D721Med (cell line): ENCODE measurements around the gene RGS7.

Source experiments
- DNase-seq: peaks from one replicate; pipeline ENCODE4 v3.0.0; 2011; ENCODE audit warnings: low spot score; ENCODE audit not compliant: insufficient read length
- FAIRE-seq: peaks from 2 replicates; lab custom pipeline; 2011; peaks lifted over from hg19 to GRCh38; lab: Jason Lieb, UNC
- TF ChIP-seq, protein P1 (sequence below): IDR thresholded peaks from 2 replicates; pipeline ENCODE4 v1.5.1; 2012; ENCODE audit warnings: mild to moderate bottlenecking, control low read depth; ENCODE audit not compliant: insufficient read depth; ENCODE audit errors: missing control alignments

Gene RGS7

GRCh38 chr1:241131636-241132194 lies 225.3 kb downstream of the RGS7 start:
- DNase-seq (no peak), FAIRE-seq (peak; percentile 86)
- TF ChIP-seq, protein P1, sequence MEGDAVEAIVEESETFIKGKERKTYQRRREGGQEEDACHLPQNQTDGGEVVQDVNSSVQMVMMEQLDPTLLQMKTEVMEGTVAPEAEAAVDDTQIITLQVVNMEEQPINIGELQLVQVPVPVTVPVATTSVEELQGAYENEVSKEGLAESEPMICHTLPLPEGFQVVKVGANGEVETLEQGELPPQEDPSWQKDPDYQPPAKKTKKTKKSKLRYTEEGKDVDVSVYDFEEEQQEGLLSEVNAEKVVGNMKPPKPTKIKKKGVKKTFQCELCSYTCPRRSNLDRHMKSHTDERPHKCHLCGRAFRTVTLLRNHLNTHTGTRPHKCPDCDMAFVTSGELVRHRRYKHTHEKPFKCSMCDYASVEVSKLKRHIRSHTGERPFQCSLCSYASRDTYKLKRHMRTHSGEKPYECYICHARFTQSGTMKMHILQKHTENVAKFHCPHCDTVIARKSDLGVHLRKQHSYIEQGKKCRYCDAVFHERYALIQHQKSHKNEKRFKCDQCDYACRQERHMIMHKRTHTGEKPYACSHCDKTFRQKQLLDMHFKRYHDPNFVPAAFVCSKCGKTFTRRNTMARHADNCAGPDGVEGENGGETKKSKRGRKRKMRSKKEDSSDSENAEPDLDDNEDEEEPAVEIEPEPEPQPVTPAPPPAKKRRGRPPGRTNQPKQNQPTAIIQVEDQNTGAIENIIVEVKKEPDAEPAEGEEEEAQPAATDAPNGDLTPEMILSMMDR = no peak

GRCh38 chr1:241130881-241131280 lies 226.1 kb downstream of the RGS7 start:
- FAIRE-seq (peak; percentile 67), DNase-seq (no peak)
- TF ChIP-seq, protein P1 = no peak

DNA sequence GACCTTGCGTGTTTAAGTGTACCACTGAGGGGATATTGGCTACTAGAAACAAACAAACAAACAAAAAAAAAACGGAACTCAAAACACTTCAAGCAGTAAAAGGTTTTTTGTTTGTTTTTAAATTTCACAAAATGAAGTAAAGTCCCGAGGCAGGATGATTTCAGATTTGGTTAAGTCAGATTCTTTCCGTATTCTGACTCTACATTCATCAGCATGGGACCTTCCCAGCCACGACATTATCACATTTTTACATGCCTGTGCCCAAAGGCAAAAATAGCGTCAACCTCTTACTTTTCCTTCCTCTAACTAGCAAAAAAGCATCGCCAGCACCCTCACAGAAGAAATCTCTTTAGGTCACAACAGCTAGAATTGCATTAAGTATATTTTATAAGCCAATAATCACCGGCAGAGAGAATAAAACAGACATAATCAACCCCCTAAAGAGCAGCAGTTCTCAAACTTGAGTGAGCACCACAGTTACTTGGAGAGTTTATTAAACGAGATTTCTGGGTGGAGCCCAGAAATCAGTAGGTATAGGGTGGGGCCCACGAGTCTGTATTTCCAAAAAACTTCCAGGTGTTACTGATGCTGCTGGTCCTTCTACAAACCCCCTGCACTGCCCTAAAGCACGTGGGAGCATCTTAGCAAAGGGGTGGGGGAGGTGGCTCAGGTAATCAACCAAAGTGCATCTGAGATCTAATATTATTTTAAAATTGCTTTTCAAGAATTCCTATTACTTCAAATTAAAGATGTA lies 227.6 kb downstream of the RGS7 start:
- FAIRE-seq = no peak

DNA sequence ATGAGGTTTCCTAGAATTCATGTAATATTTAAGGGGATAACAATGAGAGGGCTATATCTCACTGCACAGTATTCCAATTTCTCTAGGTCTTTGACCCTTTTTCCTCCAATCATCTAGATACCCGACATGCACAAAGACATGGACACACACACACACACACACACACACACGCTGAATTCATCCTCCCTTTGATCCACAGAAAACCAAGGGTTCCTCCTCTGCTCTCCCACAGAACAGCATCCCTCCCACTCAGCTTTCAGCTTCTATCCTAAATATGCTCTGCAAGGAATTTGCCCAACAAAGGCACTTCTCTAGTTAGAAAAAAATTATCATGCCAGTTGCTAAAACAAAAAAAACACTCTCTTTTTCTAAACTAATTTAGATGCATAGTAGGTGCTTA lies 231.7 kb downstream of the RGS7 start:
- DNase-seq (no peak), FAIRE-seq (no peak)
- TF ChIP-seq, protein P1 = no peak

More for the DNA sequence above, 227.6 kb downstream of the RGS7 start:
- DNase-seq = no peak
- TF ChIP-seq, protein P1 = no peak

GRCh38 chr1:241118049-241118448 lies 239.0 kb downstream of the RGS7 start:
- TF ChIP-seq, protein P1 = no peak
- FAIRE-seq (no peak), DNase-seq (no peak)

- no peak for FAIRE-seq
- no peak for DNase-seq
- TF ChIP-seq, protein P1 = no peak
Observed at GRCh38 chr1:241115784-241116183, 241.2 kb downstream of the RGS7 start.

- no peak for DNase-seq
- TF ChIP-seq, protein P1 = no peak
- FAIRE-seq = no peak
Observed at GRCh38 chr1:241114699-241115233, 242.2 kb downstream of the RGS7 start.
